ENCODE data around the gene DLGAP1.

DLGAP1 gene

DNA sequence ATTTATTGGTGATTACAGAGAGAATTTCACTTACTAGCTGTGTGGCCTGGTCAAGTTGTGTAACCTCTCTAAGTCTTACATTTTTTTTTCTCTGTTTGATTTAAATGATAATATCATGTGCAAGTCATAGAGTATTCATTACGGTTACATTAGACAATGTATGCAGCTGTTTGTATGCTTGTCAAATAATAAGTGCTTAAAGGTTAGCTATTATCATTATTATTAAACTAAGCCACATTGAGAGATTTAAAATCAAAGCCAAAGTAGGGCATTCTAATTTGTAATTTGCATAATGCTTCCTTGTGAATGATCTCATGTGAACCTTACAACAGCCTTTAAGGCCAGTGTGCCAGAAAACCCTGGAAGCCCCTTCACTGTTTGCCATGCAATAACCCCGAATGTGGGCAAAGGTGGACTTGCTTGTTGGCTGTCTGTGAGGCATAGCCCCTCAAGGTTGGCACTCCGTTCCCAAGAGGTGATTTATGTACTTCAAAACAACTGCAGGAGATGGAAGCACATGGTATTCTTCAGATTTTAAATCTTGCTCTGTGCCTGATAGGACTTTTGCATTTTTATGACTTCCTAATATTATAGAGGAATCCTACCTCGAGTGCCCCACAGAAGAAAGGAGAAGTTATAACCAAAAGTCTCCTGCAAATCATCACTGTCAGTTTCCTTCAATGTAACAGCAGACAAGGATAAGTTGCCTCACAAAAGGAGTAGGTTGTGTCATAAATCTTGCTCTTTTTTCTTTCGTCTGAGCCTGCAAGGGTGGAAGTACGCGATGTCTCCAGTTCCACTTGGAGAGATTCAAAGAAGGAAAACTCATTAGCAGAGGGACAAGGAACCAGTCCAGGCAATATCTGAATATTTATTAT is 733.1 kb downstream of the DLGAP1 start:
- DNase-seq (ENCODE audit: low spot score) = no peak
- TF ChIP-seq, protein P1, sequence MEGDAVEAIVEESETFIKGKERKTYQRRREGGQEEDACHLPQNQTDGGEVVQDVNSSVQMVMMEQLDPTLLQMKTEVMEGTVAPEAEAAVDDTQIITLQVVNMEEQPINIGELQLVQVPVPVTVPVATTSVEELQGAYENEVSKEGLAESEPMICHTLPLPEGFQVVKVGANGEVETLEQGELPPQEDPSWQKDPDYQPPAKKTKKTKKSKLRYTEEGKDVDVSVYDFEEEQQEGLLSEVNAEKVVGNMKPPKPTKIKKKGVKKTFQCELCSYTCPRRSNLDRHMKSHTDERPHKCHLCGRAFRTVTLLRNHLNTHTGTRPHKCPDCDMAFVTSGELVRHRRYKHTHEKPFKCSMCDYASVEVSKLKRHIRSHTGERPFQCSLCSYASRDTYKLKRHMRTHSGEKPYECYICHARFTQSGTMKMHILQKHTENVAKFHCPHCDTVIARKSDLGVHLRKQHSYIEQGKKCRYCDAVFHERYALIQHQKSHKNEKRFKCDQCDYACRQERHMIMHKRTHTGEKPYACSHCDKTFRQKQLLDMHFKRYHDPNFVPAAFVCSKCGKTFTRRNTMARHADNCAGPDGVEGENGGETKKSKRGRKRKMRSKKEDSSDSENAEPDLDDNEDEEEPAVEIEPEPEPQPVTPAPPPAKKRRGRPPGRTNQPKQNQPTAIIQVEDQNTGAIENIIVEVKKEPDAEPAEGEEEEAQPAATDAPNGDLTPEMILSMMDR (IDR thresholded peaks at IDR 0.05; ENCODE audit: extremely low read depth, missing control alignments) = no peak

DNA sequence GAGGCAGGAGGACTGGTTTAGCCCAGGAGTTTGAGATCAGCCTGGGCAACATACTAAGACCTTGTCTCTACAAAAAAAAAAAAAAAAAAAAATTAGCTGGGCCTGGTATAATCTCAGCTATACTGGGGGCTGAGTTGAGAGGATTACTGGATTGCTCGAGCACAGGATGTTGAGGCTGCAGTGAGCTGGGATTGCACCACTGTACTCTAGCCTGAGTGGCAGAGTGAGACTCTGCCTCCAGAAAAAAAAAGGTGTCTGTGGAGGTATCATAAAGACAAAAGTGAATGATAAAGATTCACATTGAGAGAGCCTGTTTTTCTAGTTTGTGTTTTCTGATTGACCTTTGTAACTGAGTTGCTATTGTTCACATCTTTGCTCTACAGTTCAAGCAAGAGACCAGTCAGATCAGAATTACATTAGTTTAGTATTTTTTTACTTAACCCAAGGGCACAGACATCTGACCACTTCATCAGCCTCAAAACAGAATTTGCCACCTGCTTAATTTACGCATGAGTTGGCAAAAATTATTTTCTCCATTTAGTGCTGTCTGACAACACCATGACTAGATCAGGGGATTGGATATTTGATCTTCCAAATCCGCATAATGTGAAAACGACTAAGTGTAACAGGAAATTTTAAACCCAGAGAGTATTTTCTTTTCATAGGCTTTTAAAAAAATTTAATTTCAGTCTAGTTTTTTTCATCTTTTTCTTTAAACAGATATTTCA is 734.1 kb downstream of the DLGAP1 start:
- DNase-seq (ENCODE audit: low spot score) = no peak
- TF ChIP-seq, protein P1 (IDR thresholded peaks at IDR 0.05; ENCODE audit: extremely low read depth, missing control alignments) = no peak

DNA sequence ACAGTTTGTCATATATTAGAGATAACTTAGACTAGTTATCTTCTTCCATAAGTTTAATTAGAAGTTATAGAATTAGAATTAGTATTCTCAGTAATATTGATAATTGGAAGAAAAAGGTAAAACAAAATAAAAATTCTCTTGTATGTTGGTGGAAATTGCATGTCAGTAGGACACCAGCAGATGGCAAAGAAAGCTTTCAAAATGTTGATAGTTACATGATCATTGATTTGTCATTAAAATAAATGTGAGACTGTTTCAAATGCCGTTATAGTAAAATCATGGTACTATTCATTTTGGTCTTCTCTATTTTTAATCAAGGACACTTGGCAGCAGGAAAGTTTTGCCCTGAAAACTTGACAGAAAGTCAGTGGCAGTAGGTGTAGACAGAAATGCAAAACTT is 734.9 kb downstream of the DLGAP1 start:
- no peak for DNase-seq (ENCODE audit: low spot score)
- TF ChIP-seq, protein P1 (IDR thresholded peaks at IDR 0.05; ENCODE audit: extremely low read depth, missing control alignments) = no peak

DNA sequence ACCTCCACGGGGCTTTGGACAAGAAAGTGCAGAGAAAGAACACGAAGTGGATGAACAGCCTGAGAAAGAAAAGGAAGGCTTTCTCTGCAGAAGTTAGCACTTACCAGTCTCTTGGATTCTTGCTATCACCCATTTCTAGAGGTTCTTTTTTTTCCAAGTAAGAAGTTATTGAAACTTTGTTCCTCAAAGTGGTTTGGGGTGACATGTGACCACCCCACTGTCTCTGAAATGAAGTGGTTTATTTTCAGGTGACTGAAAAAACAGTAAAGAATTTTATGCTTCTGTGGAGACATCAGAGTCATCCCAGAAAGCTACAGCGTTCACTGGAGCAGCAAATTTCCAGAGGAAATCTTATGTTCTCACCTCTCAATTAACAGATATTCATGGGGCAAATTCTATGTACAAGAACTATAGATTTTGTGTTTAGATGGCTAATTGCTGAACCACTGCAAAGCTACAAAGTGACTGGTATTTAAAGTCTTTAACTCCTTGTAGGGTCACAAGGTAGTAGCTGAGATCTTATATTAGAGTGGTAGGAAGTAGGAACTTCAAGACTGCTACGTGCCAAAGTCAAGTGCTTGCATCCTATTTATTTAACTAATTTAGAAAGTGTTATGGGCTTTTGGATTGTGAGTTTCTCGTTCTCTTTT is 737.6 kb downstream of the DLGAP1 start:
- TF ChIP-seq, protein P1 (IDR thresholded peaks at IDR 0.05; ENCODE audit: extremely low read depth, missing control alignments) = no peak
- no peak for DNase-seq (ENCODE audit: low spot score)

DNA sequence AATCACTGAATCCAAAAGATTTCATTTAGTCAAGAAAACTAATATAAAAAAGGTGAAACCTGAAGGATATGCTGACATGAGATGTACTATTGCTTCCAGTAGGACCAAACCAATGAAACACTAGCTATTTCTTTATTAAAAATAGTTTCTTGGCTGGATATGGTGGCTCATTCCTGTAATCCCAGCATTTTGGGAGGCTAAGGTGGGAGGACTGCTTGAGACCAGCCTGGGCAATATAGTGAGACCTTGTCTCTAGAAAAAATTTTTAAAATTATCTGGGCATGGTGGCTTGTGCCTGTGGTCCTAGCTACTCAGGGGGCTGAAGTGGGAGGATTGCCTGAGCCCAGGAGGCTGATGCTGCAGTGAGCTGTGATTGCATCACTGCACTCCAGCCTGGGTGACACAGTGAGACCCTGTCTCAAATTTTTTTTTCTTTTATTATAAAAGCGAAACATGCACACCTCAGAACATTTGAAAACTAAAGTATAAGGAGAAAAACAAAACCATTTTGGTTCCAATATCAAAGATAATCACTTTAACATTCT is 738.9 kb downstream of the DLGAP1 start:
- TF ChIP-seq, protein P1 (IDR thresholded peaks at IDR 0.05; ENCODE audit: extremely low read depth, missing control alignments) = no peak
- DNase-seq (ENCODE audit: low spot score) = no peak

DNA sequence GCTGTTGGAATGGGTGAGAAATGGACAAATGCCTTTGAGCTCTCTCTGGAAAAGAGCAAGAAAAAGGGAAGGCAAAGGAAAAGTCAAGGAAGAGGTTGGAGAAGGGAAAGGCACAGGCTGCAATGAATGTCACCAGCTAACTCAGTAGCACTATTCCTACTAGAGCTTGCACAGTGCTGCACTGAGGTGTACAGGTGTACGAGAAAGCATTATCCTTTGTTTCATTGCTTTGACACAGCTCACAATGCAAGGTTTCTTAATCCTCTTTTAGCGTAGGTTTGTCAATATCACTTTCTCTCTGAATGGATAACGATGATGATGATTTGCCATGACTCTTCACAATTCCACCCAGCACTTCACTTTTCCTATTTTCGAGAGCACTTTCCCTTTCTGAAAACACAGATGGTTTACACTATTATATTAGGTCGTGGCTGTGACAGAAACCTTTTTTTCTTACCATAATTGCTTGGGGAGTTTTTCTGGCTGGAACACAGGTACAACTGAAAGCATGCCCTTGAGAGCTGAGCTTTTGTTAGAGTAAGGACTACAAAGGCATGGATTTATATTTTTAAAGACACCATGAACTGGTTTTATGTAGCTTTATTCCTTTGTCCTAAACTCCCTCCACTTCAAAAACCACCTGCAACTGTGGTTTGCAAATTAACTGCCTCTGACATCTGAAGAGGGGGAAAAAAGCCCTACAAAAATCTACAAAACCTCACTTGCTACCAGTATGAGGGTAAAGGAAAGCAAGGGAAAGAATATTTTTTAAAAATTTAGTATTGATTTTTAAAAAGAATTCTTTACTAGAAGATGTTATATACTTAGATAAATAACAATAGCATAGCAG is 739.7 kb downstream of the DLGAP1 start:
- no peak for DNase-seq (ENCODE audit: low spot score)
- TF ChIP-seq, protein P1 (IDR thresholded peaks at IDR 0.05; ENCODE audit: extremely low read depth, missing control alignments) = no peak

Measured in GM20000 (cell line).